ENCODE measurements around the gene NSD1.

The NSD1 gene

DNA sequence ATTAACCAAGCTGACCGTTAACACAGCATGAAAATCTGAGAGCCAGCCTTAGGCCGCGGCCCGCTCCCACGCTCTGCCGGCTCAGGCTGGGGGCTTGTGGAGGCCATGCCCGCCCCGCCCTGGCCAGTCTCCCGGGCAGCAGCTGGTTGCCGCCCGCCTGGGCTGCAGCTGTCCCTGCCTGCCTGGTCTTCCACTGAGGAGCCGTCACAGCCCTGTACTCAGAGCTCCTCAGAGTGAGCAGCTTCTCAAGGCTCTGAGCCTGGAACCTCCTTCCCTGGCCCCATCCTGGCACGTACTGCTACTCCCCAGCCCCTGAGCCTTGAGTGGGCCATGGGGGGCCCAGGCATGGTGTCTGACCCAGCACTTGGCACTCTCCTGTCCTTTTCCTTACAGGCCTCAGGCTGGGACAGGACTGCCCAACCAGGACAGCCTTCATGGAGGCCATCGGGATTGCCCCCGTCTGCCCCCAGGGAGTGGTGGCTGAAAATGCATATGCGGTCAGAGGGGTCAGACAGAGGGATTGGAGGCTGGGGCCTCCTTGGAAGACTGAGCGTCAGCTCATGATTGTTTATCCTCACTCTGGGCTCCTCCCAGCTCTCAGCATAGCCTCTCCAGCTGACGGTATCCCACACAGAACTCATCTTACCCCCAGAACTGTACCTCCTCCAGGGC, 35.0 kb upstream of the NSD1 start:
- no peak for DNase-seq

DNA sequence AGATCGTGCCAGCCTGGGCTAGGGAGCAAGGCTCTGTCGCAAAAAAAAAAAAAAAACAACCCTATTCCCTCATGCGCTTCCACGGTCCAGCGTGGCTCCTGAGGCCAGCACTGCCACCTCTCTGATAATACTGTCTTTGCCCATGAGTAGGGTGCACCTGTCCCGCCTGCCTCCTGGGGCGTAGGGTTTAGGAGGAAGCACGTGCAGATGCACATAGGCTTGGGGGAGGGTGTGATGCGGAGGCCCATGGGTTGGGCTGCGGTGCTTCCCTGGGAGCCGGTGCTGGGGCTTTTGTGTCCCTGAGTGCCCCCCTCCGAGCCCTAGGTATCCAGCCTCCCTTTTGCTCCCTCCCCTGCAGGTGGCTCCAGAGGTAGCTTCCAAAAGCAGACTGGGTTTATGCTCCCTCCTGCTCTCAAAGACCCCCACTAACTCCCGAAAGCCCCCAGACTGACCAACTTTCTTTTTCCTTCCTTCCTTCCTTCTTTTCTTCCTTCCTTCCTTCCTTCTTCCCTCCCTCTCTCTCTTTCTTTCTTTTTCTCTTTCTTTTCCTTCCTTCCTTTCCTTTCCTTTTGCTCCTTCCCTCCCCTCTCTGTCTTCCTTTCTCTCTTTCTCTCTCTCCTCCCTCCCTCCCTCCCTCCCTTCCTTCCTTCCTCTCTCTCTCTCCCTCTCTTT, 34.0 kb upstream of the NSD1 start:
- DNase-seq: no peak

DNA sequence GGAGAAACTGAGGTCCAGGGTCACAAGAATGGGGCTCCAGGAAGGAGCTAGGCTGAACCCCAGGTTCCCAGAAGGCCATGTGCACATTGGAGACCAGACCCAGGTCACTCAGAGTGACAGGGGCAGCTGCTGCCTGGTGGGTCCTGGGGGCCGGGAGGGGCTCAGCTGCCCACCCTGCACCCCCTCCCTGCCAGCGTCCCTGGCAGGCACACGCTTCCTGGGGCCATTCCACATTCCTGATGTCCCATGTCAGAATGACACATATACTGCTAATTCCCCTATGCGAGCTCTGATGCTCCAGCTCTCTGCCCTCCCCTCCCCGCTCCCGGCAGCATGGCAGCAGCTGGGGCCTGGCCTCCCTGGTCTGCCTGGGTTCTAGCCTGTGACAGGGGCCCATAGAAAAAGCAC, 32.9 kb upstream of the NSD1 start:
- no peak for DNase-seq

DNA sequence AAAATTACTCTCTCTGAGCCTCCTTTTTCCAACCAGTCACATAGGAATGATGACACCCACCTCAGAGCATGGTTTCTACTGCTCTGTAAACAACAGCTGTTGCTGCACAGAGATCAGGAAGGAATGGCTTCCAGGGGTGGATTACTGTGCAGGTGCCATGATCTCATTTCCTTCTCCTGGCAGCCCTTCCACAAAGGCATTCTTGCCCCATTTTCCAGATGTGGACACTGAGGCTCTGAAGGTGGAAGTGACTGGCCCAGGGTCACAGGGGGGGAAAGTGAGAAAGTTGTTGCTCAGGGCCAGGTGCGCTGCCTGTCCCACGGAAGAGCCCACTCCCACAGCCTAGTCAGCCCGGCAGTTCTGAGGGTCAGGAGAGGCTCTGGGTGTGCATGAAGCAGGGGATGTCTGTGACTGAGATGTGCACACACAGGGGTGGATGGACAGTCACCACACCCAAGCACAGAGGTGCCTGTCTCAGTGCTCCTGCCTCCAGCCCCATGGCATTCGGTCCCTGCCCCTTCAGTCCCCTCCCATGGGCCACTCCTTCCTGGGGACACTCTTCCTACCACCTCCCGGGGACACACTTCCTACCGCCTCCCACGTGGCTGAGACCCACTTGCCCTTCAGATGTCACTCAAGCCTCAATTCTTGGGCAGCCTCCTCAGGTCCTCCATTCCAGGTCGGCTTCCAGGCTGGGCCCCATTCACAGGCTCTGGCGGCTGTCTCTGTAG, 29.9 kb upstream of the NSD1 start:
- DNase-seq: no peak

DNA sequence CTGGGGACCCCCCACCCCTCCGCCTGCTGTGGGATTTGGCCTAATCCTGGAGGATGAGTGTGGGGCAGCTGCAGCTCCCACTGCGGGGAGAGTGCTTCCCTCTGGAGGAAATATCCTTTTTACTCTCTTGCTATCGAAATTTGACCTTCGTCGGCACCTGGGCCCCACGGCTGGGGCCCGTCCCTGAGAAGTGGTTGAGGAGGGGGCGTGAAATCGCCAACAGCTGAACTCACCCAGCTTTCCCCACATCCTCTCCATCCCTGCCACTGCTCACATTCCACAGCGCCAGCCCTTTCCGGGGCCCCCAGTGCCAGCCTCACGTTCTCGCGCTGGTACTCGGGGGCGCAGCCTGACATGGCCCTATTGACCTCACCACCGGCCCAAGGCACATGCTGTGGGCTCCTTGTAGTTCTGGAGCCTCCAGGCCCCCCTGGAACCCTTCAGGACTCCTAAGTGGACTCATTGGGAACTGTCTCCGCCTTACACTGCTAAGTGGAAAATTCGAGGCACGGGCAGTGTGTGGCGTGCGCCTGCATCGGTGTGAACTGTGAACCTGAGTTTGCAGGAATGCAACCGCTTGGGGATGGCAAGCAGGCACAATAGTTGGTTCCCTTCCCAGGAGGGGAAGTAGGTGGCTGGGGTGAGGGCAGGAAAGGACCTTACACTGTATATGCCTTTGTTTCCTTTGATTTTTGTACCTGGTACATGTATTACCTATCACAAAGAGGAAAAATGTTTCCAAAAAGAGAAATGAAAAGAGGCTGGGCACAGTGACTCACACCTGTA, 27.7 kb upstream of the NSD1 start:
- no peak for DNase-seq

DNA sequence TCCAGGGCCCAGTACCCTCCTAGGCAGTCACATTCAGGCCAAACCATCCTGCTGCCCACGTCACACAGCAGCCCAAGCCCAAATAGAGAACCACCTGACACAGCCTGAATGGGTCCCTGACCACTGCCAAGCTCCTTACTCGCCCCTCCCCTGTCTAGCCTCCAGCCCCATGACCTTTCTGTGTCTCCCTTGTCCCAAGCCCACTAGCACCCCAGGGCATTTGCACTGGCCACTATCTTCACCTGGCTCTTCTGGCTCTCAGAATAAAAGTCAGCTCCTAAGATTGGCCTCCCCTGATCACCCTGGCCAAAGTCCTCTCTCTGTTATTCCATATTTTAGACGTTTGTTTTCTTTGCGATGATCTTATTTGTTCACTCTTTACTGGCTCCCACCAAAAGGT, 26.4 kb upstream of the NSD1 start:
- no peak for DNase-seq

DNA sequence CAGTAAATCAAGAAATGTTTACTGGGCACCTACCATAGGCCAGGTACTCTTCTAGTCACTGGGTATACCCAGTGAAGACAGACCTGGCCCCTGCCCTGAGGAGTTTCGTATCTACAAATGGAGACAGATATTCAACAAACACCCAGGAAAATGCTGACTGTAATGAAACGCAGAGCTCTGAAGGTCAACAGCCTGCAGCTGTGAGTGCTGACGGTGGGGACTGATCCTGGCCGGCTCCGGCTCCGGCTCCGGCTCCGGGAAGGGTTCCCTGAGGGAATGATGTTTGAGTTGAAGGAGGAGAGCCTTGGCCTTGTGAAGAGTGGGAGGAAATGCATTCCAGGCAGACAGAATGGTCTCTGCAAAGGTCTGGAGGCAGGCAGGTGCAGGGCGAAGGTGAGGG, 23.8 kb upstream of the NSD1 start:
- DNase-seq: no peak

DNA sequence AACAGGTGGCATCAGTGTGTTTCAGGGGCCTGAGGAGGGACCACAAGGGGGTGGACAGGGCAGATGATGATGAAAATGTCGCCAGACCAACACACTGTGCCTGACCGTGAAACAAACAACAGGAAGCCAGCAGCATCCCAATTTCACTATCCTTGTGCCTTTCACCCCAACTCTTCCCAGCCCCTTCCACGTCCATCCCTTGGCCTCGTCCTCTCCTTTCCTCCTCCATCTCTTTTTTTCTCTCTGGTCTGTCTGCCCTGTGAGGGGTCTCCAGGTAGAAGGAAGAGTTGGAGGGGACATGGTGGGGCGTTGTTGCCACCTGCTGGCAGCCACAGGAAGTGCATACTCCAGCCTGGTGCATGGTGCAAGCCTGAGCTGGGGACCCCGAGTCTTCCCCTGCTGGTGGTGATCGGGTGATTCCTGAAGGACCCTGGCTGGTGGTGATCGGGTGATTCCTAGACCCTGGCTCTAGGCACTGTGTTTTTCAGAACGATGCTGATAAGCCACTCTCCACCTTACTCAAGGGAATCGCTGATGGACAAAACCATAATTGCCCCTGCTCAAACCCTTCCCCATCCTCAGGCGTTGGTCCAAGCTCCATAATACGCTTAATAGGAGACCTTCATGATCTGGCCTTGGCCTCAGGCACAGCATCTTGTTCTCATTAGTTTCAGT, 21.7 kb upstream of the NSD1 start:
- DNase-seq: peak; percentile 58

DNA sequence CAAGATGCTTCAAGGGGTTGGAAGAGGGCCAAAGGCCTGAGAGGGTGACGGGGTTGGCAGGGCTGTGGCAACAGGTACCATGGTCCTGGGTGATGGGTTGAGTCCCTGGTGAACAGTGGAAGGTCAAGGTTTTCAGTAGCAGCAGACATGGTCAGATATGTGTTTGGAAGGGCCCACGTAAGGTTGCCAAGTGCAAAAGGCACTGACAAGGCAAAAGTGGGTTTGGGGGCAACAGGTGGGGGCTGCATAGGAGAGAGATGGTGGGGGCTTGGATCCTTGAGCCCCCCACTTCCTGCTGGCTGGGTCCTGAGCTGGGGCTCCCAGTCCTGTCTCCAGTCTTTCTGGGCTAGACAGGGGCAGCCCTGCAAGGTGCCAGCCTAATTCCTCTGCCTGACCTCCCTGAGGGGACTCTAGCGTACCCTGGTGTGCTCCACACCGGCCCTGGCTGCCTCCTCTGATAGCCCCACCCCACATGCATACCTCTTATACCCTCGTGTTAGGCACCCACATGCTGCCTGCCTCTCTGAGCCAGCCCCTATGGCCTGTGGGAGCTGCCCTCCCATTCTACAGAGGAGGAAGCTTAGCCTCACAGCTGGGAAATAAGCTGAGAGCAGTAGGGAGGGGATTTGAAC, 20.9 kb upstream of the NSD1 start:
- DNase-seq: no peak

DNA sequence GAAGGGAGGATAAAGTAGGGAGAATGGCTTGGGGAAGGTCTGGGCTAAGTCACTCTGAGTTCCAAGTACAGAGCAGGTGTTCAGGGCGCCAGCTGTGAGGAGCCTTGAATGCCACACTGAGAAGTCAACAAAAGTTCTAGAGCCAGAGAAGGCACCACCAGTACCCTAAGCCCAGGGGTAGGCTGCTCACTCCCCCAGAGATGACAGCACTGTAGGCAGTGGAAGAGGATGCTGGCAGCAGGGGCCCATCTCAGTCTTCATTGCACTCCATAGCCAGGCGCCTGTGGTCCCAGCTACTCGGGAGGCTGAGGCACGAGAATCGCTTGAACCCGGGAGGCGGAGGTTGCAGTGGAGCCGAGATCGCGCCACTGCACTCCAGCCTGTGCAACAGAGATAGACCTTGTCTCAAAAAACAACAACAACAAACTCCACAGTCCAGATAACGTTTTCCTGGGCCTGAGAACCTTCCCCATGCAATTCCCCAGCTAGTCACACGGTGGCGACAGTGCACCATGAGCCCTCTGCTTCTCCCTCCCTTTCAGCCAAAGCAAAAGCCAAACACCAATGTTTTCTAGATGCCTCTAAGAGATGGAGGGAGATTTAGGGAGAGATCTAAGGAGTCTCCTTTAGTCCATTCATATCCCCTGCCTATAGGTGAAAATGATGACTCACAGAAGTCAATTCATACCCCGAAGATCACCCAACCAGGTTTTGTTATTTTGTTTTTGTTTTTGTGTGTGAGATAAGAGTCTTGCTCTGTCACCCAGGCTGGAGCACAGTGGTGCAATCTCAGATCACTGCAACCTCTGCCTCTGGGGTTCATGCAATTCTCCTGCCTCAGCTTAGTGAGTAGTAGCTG, 19.8 kb upstream of the NSD1 start:
- DNase-seq: peak; percentile 82

DNA sequence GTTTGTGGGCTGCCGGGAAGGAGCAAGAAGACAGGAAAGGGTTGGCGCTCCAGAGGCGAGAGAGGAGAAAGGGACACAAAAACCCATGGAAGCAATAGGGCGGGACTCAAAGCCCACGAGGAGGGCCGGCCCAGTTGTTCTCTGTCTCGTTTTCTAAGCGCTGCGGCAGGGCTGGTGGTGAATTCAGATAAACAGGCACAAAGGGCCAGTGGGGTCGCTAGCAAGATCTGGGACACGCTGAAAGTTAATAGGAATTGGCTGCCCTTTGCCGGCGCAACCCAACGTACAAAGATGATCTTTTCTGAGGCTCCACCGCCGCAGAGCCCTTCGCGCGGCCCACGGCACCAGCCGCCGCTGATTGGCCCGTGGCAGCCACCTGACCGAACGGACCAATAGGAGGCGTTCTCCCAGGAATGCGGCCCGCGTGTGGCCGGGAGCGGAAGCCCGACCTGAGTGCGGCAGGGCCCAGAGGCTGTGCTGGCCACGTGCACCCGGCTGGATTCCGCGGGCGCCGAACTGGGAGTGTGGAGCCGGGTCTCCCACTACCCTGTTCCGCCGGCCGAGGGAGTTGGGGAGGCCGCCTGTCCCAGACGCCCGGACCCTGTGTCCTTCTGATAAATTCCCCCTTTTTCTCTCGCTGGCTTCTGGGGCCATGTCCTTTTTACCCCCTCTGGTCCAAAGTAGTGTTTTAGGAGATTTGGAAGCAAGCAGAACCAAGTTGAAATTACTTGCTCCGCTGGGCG, 16.8 kb upstream of the NSD1 start:
- peak; percentile 77 for DNase-seq

DNA sequence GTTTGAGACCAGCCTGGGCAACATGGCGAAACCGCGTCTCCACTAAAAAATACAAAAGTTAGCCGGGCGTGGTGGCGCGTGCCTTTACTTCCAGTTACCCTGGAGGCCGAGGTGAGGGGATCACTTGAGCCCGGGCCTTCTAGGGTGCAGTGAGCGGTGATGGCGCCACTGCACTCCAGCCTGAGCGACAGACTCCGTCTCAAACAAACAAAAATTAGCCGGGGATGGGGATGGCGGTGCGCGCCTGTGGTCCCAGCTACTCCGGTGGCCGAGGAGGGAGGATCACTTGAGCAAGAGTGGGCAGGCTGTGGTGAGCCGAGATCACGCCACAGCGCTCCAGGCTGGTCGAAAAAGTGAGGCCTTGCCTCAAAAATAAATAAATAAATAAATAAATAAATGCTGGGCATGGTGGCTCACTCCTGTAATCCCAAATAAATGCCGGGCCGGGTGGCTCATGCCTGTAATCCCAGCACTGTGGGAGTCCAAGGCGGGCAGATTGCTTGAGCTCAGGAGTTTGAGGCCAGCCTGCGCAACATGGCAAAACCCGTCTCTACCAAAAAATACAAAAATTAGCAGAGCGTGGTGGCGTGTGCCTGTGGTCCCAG, 16.0 kb upstream of the NSD1 start:
- no peak for DNase-seq

DNA sequence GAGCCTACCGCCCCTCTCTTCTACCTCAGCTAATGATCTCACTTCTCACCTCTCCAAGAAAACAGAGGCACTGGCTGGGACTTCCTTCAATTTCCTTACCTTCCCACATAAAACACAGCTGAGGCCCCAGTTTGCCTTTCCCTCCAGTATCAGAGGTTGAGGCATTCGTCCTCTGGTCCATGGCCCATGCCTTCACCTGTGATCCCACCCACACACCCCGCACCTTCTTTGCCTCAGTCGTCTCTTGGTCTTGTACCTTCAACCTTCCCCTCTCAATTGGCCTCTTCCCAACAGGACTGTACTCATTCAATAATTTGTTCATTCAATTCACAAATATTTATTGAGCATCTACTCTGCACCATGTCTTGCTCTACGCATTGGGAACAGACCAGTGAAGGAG, 11.0 kb upstream of the NSD1 start:
- no peak for DNase-seq

DNA sequence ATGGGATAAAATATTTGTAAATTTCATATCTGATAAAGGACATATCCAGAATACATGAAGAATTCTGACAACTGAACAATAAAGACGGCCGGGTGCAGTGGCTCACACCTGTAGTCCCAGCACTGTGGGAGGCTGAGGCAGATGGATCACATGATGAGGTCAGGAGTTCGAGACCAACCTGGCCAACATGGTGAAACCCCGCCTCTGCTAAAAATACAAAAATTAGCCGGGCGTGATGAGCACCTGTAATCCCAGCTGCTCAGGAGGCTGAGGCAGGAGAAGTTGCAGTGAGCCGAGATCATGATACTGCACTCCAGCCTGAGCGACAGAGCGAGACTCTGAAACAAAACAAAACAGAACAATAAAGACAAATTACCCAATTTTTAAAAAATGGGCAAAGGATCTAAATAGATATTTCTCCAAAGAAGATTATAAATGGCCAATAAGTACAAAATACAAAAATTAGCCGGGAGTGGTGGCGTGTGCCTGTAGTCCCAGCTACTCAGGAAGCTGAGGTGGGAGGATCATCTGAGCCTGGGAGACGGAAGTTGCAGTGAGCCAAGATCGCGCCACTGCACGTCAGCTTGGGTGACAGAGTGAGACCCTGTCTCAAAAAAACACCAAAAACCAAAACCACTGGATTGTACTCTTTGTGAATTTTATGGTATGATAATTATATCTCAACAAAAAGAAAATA, 9.6 kb upstream of the NSD1 start:
- DNase-seq: no peak

DNA sequence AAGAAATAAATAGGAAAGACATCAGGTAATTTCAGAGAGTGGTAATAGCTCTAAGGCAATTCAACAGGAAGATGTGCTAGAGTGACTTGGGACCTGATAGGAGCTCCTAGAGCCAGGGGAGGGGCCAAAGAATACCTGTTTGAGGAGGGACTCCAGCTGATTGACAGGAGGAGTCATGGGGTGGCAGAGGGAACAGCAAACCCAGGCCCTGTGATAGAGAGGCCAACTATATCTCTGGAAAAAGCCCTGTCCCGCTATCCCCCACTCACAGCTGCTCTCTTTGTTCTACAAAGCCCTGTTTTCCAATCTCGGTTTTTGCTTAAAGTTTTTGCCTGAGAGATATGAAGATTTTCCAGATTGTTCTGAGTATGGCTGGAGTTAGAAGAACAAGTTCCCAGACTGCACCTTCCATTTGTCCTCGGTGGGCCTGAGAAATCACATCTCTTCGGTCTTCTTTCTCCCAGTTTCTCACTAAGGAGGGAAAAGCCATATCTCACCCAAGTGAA, 9.0 kb upstream of the NSD1 start:
- DNase-seq: no peak

DNA sequence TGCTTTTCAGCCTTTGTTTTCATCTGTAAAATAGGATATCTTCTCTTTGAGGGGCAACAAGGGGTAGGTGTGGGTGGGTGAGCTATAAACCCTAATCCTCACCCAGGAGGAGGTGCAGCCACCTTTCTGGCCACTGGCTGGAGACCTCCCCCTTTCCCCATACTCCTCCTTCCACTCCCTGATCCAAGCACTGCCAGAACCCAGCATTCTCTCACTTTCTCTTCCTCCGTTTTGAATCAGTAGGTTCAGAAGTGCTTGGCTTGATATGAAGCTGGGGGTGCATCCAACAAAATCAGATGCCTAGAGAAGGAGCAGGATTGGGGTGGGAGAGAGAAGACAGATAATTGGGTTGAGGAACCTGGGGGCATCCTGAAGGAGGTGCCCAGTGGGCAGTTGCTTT, 6.8 kb upstream of the NSD1 start:
- DNase-seq: no peak

DNA sequence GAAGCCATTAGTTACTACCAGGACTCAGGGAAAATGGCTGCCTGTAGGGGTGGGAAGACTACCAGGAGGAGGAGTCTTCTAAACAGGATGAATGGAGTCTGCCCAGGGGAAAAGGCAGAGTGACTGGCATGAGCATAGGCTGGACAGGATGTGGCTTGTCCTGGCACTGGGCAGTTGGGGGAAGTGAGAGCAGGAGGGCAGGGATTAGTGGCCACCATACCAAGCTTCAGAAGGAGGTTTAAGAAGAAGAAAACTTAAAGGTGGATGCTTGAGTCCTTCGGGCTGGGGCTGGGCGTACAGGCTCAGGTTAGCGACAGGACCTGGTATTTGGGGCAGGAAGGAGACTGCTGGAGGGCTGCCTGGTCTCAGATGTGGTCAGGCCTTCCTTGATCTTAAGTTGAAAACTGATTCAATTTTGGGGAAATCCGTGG, 5.0 kb upstream of the NSD1 start:
- no peak for DNase-seq

DNA sequence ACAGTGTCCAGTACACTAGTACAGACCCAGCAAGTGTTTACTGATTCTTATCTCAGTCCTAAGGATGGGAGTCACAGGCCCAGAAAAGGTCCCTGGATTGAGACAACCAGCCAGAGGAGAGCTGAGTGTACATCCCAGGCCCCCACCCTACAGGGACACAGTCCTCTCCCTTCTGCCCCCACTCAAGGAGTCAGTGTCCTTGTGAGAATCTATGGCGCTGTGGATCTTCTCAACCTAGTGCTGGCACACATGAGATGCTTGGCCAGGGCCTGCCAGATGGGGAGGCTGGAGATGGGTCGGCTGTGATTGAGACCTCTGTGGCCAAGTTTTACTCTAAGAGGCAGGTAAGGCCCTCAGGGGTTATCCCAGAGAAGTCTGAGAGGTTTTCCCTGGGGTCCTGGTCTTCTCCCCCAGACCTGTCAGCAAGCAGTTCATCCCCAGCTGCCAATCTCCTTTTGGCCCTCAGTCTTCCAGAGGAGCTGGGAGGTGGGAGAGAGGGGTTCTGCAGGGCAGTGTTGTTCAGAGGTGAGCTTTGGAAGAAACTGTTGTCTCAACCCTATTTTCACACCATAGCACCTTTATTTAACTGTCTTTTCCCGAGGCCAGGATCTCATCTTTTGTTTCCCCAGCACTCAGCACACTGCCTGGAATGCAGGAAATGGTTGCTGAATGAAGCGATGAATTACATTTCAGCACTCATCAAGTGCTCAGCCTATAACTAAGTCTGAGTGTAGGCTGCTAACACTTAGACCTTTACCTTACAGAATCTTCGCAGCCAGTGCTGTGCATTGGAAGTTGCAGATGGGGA, 3.2 kb upstream of the NSD1 start:
- no peak for DNase-seq

DNA sequence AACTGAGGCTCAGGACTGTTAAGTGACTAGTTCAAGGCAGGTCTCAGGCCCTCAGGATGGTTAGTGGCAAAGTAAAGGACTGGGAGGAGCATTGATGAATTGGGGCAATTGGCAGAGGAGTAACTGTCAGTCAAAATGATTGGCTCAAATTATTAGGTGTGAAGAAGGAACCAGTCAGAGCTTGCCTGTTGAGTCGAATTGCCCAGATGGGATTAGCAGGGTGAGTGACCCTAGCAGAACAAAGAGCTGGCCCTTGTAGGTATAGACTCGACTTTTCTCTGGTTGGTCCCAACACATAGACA, 2.6 kb upstream of the NSD1 start:
- DNase-seq: no peak

All from activated CD4-positive, alpha-beta T cell treated with anti-CD3 and anti-CD28 coated beads, Interleukin-2, amount 50 U/mL, for 1 hour (primary cell).